Activated naive CD8-positive, alpha-beta T cell treated with anti-CD3 and anti-CD28 coated beads, Interleukin-2, amount 50 U/mL, for 16 hours (primary cell): Measurements from ENCODE around the gene TSPAN7.

ENCODE experiments used
- DNase-seq: peaks from one replicate; pipeline ENCODE4 v3.0.0-alpha.2; 2020; ENCODE audit warnings: low read depth, low spot score

The TSPAN7 gene

DNA sequence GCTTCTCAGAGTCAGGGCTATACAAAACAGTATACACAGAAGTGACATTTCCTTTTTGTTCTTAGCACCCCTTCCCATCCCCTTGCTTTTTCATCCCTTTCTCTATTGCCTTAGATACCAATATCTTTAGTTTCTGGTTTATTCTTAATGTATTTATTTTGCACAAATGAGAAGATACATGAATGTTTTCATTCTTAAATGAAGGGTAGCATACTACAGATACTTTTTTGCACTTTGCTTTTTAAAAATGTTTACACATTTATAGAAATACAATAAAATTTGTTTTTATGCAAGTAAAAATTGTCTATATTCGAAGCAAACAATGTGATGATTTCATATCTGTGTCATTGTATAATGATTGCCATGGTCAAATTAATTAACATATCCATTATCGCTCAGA lies 33.1 kb downstream of the TSPAN7 start:
- no peak for DNase-seq

DNA sequence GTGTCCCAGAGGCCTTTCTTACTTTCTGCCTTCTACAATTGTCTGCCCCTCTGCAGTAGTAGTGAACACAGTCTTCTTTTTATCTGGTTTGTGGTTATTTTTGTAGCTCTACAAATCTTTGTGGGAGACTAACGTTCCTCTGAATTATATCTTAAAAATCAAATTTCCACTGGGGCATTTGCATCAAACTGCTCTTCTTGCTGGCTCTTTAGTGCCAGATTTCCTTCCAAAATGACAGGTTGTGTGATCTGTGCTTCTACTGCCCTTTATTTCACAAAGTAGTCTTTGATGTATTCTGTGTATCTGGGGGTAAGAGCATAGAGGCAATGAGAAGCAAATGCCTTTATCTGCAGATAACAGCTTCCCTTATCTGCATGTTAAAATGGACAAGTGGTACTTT lies 34.5 kb downstream of the TSPAN7 start:
- no peak for DNase-seq

DNA sequence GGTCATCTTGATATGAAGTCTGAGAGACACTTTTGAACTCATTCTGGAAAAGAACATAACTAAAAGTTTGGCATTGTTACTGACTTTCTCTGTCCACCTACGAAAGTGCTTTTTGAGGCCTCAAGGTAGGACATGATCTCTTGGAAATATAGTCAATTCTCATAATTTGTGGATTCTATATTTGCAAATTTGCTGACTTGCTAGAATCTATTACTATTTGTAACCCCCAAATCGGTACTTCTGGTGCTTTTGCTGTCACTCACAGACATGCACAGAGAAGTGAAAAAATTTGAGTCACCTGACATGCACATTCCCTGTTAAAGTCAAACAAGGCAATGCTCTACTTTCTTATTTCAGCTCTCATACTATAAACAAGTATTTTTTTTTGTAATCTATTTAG lies 35.6 kb downstream of the TSPAN7 start:
- no peak for DNase-seq

DNA sequence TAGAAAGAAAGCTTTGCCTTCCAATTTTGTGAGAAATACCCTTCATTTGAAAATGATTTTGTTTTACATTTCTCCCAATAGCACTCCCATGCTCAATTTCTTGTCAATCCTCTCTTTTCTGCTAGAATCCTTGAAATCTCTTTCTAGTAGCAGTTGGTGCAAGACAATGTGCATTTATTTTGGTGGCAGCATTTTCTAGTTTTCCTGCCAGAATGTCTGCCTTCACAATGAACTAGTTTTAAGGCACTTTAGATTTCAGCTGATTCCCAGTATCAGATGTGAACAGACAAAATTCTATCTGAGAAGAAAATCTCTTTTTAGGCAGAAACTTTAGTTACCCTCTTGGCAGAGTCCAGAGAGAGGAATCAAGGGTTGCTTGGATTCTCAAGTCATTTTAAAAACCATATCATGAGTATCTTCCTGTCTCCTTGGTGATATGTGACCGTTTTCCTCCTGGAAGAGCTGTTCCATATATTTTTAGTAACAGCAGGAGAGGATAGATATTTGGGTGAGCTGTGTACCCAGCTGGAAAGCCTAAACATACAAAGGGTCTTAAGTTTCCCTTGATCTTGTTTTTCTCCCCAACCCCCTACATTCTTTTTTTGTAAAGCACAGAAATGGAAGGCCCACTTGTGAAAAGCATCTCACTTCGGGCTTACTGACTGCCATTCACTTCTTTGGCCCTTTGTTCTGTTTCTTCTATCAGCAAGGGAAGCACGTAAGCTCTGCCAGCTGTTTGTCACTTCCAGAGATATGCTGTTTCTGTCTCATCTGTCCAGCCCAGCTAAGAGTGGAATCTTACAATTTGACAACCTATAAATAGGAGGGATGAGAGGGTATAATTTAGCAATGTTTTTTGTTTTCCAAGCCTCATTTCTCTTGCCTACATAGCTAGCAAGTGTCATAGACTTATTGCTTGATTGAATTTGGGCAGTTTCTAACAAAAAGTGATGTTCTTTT lies 38.7 kb downstream of the TSPAN7 start:
- DNase-seq = no peak

DNA sequence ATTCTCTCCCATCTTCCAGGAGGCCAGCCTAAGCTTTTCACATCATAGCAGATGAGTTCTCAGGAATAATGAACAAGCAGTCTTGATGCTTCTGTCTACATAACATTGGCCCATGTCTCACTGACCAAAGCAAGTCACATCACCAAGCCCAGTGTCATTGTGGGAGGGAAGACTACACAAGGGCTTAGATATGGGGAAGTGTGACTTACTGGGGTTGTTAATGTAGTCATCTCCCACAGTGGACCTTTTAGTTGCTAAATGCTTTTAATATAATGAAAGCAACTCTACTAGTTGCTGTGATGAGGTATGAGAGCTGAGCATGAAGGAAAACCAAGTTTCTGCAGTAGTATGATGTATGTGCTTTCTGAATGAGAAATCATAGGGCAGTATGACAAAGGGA lies 40.5 kb downstream of the TSPAN7 start:
- DNase-seq = no peak

DNA sequence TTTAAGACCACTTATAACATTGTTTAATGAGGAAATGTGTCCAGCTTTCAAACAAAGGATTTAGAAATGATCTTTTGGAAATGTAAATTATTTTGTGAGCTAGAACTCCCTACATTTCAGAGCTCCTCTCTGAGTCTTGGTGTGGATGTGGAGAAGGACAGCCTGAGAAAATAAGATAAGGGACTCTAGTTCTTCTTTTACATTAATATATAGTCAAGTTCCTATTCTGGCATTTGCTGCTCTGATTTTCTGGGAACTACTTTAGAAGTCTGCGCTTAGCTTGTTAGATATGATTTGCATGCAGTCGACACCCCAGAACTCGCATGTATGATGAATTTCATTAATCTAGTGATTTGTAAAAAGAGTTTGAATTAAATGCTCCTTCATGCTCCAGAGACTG lies 45.5 kb downstream of the TSPAN7 start:
- DNase-seq = no peak

DNA sequence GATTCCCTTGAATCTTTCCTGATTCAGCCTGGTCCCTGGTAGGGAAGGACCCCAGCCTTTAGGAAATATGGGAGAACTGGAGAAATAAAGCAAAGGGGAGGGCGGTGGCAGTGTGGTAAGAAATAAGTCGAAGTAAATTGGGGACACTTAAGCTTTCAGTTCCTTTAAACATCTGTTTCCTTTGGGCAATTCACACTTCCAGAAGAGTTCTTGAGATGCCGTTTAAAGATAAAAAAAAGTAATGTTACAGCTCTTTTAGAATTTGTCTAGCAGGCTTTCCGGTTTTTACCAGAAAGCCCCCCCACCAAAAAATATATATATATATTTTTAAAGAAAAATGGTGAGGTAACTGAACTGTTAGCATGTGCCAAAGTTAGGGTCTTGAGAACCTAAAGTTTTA lies 46.6 kb downstream of the TSPAN7 start:
- DNase-seq = no peak

DNA sequence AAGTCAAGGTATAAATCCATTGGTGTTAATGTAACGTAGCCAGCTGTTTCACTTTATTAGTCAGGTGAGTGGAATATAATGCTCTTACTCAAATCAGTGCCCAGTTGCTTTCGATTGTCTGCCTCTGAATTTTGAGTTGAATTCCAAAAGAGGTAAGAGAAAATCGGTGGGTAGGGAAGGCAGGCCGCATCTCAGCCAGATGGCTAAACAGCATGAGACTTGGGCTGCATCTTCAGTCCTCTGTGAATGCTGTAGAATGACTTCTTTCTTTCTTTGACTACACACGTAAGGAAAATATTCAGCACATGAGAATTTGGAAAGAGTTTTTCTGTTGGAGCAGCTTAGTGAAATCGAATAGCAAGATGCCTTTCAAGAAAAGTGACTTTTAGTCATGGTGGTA lies 49.5 kb downstream of the TSPAN7 start:
- no peak for DNase-seq

DNA sequence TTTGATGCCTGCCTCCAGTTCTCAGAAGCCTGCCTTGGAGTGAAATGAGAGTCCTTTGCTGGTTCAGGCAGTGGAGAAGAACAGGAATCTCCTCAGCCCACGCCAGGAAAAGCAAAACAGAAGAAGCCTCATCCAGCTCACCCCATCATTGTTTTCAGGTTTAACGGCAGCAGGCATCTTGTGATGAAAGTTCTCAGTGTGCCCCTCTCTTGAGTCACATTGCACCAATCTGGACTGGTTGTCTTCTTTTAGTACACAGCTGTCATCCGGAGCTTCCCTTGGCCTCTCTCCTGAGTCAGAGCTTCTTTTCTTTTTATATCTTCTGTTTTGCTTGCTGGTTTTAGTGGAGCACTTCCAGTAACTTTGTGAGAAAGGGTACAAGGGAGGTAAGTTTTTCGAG lies 50.9 kb downstream of the TSPAN7 start:
- DNase-seq = no peak

DNA sequence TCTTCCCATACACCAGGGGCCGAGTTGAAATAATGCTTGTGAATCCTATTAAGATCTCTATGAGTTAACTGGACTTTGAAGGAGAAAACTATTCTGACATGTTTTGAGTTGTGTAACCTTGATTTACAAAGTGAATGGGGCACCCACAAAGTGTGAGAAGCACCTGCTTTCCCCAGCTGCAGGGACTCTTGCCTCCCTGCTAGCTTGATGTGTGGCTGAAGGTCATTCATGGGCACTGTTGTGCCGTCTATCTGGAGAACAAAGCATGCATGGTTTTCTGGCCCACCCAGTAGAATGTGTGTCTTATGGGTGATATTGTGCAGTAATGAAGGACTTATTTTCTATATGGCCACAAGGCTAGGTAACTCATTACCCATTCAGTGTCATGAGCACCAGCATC lies 53.1 kb downstream of the TSPAN7 start:
- no peak for DNase-seq

DNA sequence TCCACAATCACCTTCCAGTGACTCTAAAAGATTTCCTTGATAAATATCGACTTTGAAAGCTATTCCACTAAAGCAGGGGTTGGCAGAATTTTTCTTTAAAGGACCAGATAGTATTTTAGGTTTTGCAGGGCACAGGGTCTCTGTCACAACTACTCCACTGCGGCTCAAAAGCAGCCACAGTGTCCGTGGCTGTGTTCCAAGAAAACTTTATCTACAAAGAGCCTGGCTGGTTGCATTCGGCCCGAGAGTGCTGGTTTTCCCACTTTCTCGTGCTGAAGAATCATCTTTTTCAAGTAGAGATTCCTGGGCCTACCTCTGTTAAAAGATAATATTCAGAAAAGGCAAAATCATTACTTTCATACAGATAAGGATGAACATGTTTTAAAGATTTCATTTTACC lies 55.6 kb downstream of the TSPAN7 start:
- DNase-seq = no peak

DNA sequence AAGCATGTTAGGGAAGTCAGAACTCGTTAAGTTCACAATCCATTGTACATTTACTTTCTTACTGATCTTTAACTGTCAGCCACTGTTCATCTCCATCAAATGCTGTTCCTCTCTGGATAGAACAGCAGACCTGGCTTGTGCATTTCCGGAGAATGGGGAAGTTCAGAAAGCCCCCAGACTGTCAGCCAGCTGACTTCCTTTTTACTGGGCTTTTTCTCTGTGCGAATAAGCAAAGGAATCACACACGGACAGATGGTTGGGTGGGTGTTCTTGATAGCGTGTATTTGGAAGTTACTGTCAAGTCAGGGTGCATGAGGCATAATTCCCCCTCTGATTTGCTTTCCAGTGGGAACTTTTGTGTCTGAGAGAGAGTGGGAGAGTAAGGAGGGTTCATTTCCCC lies 56.8 kb downstream of the TSPAN7 start:
- no peak for DNase-seq

DNA sequence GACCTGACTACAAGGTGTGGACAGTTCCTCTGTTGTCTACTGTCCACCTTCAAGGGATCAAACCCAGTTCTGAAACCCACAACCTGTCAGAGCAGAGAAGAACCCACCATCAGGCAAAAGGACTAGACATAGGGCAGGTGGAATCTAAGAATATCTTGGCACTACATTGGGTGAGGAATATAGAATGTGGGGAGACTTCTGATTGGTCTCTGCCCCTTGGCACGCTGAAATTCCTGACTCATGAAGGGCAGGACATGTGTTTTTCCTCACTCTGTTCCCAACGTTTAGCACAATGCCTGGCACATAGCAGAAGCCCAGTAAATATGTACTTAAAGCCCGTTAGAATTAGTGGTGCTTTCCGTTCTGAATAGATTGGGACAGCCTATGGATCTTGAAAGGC lies 59.3 kb downstream of the TSPAN7 start:
- no peak for DNase-seq

DNA sequence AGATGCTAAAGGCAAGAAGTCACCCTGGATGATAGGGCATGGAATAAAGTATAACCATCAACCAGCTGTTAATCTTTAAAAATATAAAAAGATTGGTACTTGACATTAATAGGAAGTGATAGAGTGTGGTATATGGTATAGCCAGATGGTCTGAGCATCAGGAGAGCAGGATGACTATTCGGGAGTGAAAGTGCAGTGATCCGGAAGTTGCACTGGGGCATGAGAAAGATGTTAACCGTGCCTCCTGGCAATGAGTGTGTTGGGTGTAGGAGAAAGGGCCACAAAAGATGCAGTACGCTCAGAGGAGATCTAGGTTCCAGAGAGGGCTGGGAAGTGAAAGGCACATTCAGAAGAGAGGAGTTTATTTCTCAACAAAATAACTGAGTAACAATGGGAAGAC lies 65.0 kb downstream of the TSPAN7 start:
- DNase-seq = no peak

DNA sequence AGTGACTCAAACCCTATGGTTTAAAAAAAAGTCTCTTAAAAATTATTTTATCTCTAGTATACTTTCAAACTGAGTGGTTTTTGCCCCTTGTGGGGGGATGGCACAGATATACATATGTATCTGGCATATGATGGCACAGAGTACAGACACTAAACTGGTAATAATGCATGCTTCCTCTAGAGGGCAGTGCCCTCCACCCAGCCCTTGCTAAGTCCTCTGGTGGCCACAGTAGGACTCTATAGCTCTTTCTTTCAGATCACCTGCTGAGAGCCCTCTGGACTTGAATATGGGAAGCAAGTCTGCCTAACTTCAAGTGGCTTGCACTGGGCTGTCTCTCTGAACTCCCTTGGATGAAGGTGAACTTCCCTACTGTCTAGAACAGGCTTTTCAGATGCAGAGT lies 66.3 kb downstream of the TSPAN7 start:
- no peak for DNase-seq

DNA sequence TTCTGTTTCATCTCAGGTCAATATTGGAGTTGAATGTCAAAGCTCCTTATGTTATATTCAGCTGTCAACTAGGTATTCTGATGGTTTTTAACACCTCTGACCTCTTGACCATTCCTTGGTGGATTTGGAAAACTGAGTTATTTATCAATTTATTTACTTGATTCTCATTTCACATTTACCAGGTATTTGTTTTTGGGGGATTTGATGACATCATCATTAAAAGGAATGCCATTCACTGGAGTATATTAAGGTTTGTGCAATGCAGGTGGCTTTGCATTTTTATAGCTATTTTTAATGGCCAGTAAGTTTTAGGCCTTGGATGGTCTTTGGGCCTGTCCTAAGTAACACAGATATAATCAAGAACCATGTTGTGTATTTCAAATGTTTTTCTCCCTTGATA lies 67.2 kb downstream of the TSPAN7 start:
- DNase-seq = no peak

DNA sequence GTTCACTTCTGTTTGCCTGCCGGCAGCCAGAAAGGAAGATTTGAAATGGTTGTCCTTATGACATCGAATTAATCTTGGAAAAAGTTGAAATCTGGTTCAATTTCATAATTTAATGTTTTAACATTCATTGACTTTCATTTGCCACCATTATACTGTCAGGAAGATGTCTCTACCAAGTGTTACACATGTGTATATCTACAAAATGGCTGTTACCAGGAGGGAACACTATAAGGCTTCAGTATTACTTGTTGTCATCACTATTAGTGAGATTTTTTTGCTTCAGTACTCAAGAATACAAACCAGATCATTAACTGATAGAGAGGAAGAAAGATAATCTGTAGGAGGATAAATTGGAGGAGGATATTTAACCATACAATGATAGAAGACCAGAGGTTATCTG lies 71.2 kb downstream of the TSPAN7 start:
- DNase-seq = no peak

DNA sequence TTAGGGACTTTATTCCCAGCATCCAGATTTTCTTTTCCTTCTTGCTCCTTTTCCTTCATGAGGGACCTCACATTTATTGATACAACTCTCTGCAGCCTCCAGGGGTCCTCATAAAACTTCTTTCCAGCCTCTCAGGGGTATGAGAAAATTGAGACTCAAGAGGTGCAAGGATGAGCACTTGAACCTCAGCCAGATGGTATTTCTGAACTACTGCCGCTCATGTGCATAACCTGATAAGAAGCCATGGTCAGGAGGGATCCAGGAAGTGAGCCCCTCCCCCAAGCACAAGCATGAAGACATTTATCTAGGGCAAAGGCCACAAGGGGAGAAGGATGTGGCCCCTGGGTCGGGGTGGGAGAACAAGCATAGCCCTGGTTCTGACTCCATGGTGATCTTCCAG lies 73.3 kb downstream of the TSPAN7 start:
- DNase-seq = no peak

DNA sequence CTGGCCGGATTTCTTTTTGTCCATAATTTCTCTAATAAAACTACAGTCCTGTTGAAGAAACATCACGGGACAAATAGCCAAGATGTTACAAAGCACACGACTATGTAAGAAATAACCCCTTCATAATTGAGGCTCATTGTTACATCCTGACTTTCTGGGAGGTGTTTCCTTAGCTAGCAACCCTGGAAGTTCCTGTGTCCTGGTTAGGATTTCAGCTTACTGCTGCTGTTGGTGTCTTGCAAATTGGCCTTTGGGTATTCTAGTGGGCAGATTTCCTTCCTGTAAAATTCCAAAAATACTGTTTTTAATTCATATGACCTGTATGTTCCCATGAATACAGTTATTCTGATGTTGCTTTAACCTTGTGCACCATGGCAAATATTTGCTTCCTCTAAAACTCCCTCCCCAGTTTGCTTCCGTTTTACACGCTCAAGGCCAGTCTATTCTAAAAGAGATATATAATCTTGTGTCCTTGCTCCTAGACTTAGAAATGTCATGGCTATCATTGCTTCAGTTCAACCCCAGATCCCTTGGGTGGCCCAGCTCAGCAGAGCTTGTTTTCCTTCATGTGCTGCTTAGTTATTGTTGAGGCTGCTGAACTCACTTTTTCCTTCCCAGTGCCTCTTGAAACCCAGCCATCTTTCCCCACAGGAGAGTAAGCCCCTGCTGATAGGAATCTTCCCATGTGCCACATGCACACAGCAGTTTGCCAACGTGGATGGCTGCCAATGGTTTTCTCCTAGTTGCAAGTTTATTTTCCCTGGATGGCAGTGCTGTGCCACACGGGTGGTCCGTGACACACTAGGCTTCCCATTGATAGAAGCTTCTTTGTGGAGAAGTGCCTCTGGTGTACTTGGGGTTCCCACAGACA lies 75.8 kb downstream of the TSPAN7 start:
- no peak for DNase-seq

DNA sequence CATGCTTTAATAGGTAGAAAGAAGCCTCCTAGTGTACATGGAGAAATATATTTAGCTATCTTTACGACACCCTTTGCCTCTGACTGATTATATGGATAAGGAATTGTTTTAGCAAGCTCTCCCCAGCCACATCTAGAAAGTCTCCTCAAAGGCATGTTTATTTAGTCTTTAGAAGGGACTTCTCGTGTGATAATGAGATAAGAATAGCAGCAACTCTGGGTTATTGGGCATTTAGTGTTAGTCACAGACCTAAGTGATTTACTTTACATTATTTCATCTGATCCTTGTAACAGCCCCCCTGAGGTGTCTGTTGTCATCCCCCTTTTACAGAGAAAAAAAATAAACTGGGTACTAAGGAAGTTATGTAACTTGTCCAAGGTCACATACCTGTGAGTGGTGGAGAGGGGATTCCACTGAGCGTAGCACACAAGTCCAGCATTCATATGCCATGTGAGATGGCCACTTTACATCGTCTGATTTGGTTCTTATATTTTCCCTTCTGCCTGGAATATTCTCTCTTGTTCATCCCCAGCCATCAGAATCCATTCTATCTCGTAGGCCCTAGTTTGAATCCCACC lies 77.7 kb downstream of the TSPAN7 start:
- DNase-seq = no peak

DNA sequence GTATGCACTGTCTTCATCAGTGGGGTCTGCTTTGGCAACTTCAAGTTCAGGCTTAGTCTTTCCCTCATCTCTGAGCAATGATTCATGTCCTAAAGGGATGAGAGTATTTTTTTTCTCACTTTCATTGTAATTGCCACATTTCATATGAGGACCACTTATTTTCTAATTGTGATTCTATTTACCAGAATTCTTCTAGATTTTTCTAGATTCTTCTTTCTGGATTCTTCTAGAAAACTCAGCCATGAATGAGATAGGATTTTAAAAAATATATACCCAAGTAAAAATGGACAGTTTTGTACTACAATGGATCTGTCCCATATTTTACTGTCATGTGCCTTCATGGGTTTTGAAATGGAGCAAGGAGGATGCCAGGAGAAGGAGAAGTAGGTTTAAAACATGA lies 78.4 kb downstream of the TSPAN7 start:
- no peak for DNase-seq

DNA sequence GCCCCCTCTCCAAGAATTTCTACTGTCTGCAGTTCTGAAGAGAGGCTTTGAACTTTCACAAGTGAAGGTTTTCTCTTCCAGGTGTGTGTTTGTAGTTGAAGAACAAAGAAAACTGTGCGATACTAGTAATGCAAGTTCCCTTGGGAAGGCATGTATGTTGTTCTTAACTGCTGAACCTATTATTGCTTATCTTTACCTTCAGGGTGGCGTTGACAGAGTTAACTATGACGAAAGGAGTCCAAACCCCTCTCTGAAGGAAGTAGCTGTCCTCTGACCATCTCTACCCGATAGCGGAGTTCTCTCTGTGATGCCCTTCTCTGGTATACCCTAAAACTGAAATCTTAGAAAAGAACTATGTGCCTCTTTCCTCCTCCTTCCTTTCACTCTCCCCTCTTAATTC lies 79.9 kb downstream of the TSPAN7 start:
- DNase-seq = no peak
